ENCODE results near the gene SECISBP2.
"Not testable (repeated sequence)": the region's sequence is repeated elsewhere in the genome, so short reads cannot be mapped to it uniquely, and the experiment has no call there.

The SECISBP2 gene

DNA sequence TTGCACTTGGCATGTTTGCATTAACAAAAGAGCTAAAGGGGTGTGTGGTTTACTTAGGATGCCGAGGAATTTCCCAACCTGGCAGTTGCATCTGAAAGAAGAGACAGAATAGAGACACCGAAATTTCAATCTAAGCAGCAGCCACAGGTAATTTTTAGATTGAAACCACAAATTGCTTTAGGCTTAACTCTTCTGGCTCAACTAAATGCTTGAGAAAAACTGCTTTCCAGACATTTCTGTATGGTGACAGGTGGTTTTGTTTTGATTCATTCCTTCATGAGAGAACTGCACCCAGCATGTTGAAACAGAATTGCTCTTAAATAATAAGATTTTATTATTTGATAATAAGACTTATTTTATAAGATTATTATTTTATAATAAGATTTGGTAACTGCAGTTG is 21.5 kb downstream of the SECISBP2 start:
- DNase-seq (ENCODE audit: low read depth): no peak
- H3K4me3 ChIP-seq (ENCODE audit: low read length): no peak overlapping the region
- TF ChIP-seq, protein P1, sequence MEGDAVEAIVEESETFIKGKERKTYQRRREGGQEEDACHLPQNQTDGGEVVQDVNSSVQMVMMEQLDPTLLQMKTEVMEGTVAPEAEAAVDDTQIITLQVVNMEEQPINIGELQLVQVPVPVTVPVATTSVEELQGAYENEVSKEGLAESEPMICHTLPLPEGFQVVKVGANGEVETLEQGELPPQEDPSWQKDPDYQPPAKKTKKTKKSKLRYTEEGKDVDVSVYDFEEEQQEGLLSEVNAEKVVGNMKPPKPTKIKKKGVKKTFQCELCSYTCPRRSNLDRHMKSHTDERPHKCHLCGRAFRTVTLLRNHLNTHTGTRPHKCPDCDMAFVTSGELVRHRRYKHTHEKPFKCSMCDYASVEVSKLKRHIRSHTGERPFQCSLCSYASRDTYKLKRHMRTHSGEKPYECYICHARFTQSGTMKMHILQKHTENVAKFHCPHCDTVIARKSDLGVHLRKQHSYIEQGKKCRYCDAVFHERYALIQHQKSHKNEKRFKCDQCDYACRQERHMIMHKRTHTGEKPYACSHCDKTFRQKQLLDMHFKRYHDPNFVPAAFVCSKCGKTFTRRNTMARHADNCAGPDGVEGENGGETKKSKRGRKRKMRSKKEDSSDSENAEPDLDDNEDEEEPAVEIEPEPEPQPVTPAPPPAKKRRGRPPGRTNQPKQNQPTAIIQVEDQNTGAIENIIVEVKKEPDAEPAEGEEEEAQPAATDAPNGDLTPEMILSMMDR (conservative IDR thresholded peaks at IDR 0.05; ENCODE audit: low read length): no peak

DNA sequence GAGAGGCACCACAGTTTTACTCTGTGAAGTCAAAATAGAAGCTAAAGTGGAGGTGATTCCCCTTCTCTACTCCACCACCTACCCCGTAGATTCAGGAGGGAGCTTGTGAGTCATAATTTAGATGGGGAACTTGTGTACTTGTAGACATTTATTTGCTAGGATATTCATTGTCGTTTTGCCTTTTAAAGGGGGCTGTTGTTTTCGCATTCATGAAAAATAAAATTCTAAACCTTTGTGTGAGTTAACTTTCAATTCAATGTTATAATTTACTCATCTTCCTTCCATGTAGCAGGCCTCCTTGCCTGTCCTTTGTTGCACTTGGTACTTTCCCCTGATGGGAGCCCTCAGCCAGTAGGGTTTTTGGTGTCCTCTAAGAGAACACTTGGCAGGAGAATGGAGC is 22.0 kb downstream of the SECISBP2 start:
- DNase-seq (ENCODE audit: low read depth): no peak
- TF ChIP-seq, protein P1 (conservative IDR thresholded peaks at IDR 0.05; ENCODE audit: low read length): no peak
- no peak overlapping the region for H3K4me3 ChIP-seq (ENCODE audit: low read length)

DNA sequence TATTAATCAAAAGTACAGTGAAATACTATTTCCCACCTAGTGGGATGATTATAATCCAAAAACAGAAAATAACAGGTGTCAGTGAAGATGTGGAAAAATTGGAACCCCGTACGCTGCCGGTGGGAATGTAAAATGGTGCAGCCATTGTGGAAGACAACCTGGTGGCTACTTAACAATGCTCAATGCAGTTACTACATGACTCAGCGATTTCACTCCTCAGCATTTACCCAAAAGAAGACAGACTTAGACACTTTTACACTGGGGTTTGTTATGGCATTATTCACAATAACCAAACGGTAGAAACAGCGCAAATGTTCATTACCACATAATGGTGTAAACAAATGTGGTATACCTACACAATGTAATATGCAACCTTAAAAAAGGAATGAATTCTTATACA is 23.9 kb downstream of the SECISBP2 start:
- TF ChIP-seq, protein P1 (conservative IDR thresholded peaks at IDR 0.05; ENCODE audit: low read length): no peak
- no peak overlapping the region for H3K4me3 ChIP-seq (ENCODE audit: low read length)
- DNase-seq (ENCODE audit: low read depth): no peak

DNA sequence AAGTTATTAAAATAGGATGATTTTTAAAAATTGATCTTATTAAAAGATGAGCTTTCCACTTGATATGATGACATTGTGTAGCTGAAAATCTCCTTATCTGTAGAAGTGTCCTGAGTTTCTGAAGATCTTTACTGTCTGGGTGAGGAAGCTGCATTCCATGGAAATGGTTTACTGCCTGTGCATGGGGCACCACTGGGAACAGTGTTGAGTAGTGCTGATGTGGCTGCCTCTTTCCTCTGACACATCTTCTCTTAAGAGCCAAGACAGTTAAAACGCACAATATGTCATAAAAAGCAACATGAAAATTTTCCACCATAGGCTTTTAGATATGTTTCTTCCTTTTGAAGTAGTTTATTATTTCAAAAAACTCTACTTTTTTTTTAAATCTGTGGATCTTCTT is 24.6 kb downstream of the SECISBP2 start:
- TF ChIP-seq, protein P1 (conservative IDR thresholded peaks at IDR 0.05; ENCODE audit: low read length): no peak
- DNase-seq (ENCODE audit: low read depth): no peak
- no peak overlapping the region for H3K4me3 ChIP-seq (ENCODE audit: low read length)

DNA sequence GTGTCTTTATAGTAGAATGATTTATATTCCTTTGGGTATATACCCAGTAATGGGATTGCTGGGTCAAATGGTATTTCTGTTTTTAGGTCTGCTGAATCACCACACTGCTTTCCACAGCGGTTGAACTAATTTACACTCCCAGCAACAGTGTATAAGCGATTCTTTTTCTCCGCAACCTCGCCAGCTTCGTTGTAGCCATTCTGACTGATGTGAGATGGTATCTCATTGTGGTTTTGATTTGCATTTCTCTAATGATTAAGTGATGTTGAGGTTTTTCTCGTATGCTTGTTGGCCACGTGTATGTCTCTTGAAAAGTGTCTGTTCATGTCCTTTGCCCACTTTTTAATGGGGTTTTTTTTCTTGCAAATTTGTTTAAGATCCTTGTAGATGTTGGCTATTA is 25.5 kb downstream of the SECISBP2 start:
- not testable (repeated sequence) for DNase-seq (ENCODE audit: low read depth); H3K4me3 ChIP-seq (ENCODE audit: low read length)

DNA sequence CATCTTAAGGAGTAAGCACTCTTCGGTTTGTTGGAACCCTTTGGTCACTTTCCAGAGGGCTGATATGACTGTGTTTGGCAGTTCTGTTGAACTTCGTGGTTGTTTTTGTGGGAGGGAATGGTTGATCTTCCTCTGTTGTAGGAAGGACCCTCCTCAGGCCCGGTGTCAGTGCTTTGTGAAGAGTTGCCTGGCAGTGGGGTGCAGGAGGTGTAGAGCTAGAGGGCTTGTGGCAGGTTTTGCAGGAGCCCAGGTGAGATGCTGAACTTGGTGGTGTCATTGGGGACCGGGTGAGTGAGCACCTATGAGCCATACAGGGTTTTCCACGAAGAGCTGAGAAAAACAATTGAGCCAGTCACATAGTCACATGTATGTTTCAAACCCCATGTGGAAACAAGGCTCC is 27.2 kb downstream of the SECISBP2 start:
- TF ChIP-seq, protein P1 (conservative IDR thresholded peaks at IDR 0.05; ENCODE audit: low read length): no peak
- H3K4me3 ChIP-seq (ENCODE audit: low read length): no peak overlapping the region
- no peak for DNase-seq (ENCODE audit: low read depth)

DNA sequence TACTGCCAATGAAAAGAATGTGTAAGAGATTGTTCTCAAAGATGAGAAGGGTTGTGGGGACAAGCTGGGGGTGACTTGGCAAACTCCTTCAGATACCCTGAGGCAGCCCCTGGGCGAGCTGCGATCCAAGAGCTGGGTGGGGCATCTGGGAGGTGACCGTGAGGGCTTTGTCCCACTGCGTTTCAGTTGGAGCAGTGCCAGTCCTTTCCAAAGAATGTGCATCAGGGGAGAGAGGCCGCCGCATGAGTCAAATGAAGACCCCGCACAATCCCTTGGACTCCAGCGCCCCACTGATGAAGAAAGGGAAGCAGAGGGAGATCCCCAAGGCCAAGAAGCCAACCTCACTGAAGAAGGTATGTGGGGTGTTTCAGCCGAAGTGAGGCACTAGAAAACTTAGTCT is 28.4 kb downstream of the SECISBP2 start:
- no peak overlapping the region for H3K4me3 ChIP-seq (ENCODE audit: low read length)
- DNase-seq (ENCODE audit: low read depth): no peak
- TF ChIP-seq, protein P1 (conservative IDR thresholded peaks at IDR 0.05; ENCODE audit: low read length): no peak

DNA sequence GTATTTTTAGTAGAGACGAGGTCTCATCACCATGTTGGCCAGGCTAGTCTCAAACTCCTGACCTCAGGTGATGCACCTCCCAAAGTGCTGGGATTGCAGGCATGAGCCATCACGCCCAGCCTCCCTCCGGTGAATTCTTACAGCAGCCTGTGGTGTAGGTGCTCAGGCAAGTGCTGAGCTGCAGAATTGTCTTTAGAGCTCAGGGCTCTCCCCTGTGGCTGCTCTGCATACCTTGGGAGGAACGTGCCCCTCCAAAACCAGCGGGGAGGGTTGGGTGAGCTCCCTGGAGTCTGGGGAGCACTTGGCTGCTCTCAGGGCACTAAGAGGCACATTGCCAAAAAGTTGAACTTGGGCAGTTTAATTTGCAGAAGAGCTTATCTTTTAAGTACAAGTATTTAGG is 29.4 kb downstream of the SECISBP2 start:
- no peak for DNase-seq (ENCODE audit: low read depth)
- TF ChIP-seq, protein P1 (conservative IDR thresholded peaks at IDR 0.05; ENCODE audit: low read length): no peak
- no peak overlapping the region for H3K4me3 ChIP-seq (ENCODE audit: low read length)
